NB4 (cell line): Measurements from ENCODE around the gene CAMK2N1.

Experiments used
- DNase-seq: peaks from one replicate; pipeline ENCODE4 v3.0.0; 2010; ENCODE audit warnings: low read depth
- H3K4me3 ChIP-seq: one replicate; pipeline ENCODE4 v1.5.1; 2011; ENCODE audit warnings: mild to moderate bottlenecking, low read depth, low read length, moderate library complexity
- MAX ChIP-seq: IDR thresholded peaks from 2 replicates; pipeline ENCODE4 v1.6.1; 2011; ENCODE audit warnings: low read depth, low read length
- MYC ChIP-seq: IDR thresholded peaks from 2 replicates; pipeline ENCODE4 v1.6.1; 2011; ENCODE audit warnings: low read depth, low read length
- POLR2A ChIP-seq: IDR thresholded peaks from 2 replicates; pipeline ENCODE4 v1.6.1; 2011; ENCODE audit warnings: mild to moderate bottlenecking; ENCODE audit not compliant: insufficient read length; ENCODE audit errors: extremely low read depth
- TF ChIP-seq, protein P1 (sequence below): IDR thresholded peaks from one replicate; pipeline ENCODE4 v1.5.1; 2012; ENCODE audit warnings: low read depth, low read length

Gene CAMK2N1

DNA sequence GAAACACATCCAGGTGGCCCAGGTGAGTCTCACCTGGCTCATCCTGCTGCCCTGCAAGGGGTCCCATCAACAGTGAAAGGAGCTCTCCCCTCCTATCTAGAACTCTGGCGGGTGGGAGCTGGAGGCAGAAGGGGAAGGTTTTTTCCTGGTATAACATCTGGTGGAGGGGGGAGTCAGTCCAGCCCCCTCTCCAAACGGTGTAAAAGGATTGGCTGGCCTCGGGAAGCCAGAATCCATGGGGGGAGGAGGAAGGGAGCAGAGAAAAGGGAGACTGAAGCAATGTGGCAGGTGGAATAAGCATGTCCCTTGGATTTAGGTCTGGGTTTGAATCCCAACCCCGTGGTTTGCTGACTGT, 1.2 kb upstream of the CAMK2N1 start:
- no peak for TF ChIP-seq POLR2A
- TF ChIP-seq MAX = no peak
- no peak for TF ChIP-seq MYC
- TF ChIP-seq, protein P1, sequence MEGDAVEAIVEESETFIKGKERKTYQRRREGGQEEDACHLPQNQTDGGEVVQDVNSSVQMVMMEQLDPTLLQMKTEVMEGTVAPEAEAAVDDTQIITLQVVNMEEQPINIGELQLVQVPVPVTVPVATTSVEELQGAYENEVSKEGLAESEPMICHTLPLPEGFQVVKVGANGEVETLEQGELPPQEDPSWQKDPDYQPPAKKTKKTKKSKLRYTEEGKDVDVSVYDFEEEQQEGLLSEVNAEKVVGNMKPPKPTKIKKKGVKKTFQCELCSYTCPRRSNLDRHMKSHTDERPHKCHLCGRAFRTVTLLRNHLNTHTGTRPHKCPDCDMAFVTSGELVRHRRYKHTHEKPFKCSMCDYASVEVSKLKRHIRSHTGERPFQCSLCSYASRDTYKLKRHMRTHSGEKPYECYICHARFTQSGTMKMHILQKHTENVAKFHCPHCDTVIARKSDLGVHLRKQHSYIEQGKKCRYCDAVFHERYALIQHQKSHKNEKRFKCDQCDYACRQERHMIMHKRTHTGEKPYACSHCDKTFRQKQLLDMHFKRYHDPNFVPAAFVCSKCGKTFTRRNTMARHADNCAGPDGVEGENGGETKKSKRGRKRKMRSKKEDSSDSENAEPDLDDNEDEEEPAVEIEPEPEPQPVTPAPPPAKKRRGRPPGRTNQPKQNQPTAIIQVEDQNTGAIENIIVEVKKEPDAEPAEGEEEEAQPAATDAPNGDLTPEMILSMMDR = no peak
- H3K4me3 ChIP-seq = no peak overlapping the region
- no peak for DNase-seq

- no peak for DNase-seq
- TF ChIP-seq MAX (no peak), MYC (no peak), POLR2A (no peak)
- TF ChIP-seq, protein P1 = no peak
- no peak overlapping the region for H3K4me3 ChIP-seq
These were observed 636 bp upstream of the CAMK2N1 start for GRCh38 chr1:20486457-20487235.

DNA sequence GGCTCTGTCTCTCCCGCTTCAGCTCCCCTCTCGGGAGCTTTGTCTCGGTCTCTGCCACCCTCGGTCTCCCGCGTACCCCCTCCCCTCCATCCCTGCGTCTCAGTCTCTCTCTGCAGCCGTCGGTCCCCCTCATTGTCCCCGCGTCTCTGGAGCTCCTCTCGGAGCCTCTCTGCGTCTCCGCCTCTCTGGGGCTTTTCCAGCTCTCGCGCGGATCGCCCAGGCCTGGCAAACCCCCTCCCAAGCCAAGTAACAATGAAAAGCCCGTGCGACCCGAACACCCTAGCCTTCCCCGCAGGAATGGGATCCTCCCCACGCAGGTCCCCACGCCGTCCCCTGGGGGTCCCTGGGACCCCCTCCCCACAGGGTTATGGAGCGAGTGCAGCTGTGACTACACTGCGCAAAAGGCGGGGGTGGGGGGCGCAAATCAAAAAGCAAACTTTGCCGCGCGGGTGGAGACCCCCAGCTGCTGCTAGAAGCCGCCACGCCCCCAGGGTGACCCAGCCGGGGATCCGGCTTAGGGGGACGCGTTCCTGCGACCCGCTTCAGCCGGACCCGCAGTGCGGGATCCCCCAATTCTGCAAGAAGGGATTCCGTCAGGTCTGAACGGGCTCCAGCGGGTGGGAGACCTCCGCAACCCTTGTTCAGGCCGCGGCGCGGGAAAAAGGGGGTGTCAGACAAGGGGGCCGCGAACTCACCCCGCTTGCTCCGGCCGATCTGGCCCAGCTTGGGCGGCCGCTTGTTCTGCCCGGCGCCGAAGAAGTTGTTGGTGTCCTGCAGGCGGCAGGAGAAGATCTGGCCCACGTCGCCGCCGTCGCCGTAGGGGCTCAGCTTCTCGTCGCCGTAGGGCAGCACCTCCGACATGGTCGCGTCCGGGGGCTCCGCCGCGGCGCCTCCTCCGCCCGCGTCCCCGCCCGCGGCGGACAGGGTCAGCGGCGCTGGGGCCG, 1.2 kb downstream of the CAMK2N1 start:
- TF ChIP-seq MAX (no peak), MYC (no peak), POLR2A (no peak)
- TF ChIP-seq, protein P1 = no peak
- H3K4me3 ChIP-seq = no peak overlapping the region
- no peak for DNase-seq

GRCh38 chr1:20483833-20484518, 2.0 kb downstream of the CAMK2N1 start:
- no peak for DNase-seq
- H3K4me3 ChIP-seq = no peak overlapping the region
- TF ChIP-seq, protein P1 = no peak
- no peak for TF ChIP-seq MAX

DNA sequence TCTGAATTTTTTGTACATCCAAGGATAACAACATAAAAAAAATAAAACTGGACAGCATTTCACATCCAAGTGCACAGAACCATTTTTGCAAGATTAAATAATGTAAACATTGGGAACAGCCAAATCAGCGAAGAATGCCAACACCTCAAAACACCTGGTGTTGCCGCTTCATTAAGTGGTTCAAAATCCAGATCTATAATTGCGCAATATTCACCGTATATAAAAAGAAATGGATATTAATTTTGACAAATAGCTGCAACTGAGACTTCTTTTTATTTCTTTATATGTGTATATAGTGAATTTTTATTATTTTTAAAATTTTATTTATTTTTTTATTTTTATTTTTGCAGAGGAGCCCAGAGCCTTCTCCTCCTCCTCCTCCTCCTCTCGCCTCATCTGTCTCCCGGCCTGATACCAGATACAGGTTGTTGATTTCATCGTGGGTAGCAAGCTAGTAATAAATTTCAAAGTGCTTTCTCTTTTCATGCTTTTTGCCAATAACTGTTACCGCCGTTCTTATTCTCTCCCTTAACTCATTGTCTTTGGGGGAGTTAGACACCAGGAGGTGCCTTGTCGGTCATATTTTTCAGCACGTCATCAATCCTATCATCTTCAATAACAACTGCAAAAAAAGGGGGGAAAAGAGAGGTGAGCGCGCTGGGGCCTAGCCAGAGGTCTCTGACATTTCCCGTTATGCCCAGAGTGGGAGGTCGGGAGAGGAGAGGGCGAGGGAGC, 2.7 kb downstream of the CAMK2N1 start:
- TF ChIP-seq POLR2A = no peak
- no peak for TF ChIP-seq MYC
- no peak for TF ChIP-seq MAX
- TF ChIP-seq, protein P1 = no peak
- H3K4me3 ChIP-seq = no peak overlapping the region

More for the DNA sequence above, 2.7 kb downstream of the CAMK2N1 start:
- no peak for DNase-seq
